Measurements from ENCODE around the gene DPH7.
"Not testable (repeated sequence)": the region's sequence is repeated elsewhere in the genome, so short reads cannot be mapped to it uniquely, and the experiment has no call there.

DPH7 gene

DNA sequence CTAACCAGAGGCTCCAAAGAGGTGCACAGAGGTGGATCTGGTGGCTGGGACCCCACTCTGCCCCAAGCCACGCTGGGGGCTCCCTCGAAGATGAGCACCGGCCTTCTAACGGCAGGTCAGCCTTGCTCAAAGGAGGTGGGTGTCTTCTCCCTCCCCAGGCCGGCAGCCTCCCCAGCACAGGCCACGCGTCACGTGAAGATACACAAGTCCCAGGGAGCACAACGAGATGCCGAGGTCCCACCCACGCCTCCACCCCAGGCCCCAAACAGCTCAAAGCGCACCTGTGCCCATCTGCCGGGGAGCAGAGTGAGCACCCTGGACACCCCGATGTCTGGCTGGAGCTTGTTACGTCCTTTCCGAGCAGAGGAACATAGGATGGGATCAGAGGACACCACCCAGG is 40.7 kb downstream of the DPH7 start:
- Histone ChIP-seq H3K27me3 (ENCODE audit: control insufficient read depth in 1 of 2, insufficient read depth in 2 of 2, low read length in 2 of 2) (no peaks in the 10 kb centered on the region), H3K9me3 (ENCODE audit: low read length) (no peaks in the 10 kb centered on the region), H3K36me3 (ENCODE audit: insufficient read depth, low read length) (no peaks in the 10 kb centered on the region), H3K27ac (ENCODE audit: low read depth, low read length) (no peak overlapping the region), H3K9ac (ENCODE audit: low read length) (no peak overlapping the region), H3K4me1 (ENCODE audit: insufficient read depth, low read length) (peaks cover 9% of the 10 kb centered on the region), H3K4me3 (ENCODE audit: low read depth in 1 of 2, low read length in 2 of 2) (no peak overlapping the region)

DNA sequence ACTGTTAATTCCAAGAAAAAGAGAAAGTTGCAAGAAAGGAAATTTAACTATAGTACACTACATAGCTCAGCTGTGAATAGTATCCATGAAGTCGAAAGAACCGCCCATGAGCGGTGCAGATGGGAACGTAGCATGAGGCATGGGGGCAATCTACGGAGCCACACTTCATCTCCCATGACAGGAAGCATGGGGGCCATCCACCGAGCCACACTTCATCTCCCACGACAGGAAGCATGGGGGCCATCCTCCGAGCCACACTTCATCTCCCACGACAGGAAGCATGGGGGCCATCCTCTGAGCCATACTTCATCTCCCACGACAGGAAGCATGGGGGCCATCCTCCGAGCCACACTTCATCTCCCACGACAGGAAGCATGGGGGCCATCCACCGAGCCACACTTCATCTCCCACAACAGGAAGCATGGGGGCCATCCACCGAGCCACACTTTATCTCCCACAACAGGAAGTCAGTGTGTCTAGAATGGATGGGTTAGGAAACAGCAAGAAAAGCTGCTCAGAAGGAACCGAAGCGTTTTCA is 42.1 kb downstream of the DPH7 start:
- not testable (repeated sequence) for H3K27ac ChIP-seq (ENCODE audit: low read depth, low read length); H3K9ac ChIP-seq (ENCODE audit: low read length); H3K4me3 ChIP-seq (ENCODE audit: low read depth in 1 of 2, low read length in 2 of 2); H3K4me1 ChIP-seq (ENCODE audit: insufficient read depth, low read length); H3K36me3 ChIP-seq (ENCODE audit: insufficient read depth, low read length); H3K9me3 ChIP-seq (ENCODE audit: low read length); H3K27me3 ChIP-seq (ENCODE audit: control insufficient read depth in 1 of 2, insufficient read depth in 2 of 2, low read length in 2 of 2)

DNA sequence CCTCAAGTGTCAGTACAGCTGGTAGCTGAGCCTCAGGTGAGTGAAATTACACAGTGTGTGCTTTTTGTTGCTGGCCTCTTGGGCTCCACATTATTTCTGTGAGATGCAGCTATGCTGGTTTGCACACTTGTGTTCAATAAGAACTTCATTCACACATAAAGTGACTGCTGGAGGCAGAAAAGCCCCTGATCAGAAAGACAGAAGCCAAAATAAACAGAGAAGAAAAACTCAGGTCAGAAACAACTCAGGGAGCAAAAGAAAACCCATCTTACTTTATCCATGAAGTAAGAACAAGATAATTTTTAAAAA is 43.7 kb downstream of the DPH7 start:
- Histone ChIP-seq H3K4me3 (ENCODE audit: low read depth in 1 of 2, low read length in 2 of 2) (no peak overlapping the region), H3K9ac (ENCODE audit: low read length) (no peak overlapping the region), H3K27ac (ENCODE audit: low read depth, low read length) (no peak overlapping the region), H3K36me3 (ENCODE audit: insufficient read depth, low read length) (no peaks in the 10 kb centered on the region), H3K27me3 (ENCODE audit: control insufficient read depth in 1 of 2, insufficient read depth in 2 of 2, low read length in 2 of 2) (no peaks in the 10 kb centered on the region), H3K9me3 (ENCODE audit: low read length) (no peaks in the 10 kb centered on the region), H3K4me1 (ENCODE audit: insufficient read depth, low read length) (peaks cover 9% of the 10 kb centered on the region)

DNA sequence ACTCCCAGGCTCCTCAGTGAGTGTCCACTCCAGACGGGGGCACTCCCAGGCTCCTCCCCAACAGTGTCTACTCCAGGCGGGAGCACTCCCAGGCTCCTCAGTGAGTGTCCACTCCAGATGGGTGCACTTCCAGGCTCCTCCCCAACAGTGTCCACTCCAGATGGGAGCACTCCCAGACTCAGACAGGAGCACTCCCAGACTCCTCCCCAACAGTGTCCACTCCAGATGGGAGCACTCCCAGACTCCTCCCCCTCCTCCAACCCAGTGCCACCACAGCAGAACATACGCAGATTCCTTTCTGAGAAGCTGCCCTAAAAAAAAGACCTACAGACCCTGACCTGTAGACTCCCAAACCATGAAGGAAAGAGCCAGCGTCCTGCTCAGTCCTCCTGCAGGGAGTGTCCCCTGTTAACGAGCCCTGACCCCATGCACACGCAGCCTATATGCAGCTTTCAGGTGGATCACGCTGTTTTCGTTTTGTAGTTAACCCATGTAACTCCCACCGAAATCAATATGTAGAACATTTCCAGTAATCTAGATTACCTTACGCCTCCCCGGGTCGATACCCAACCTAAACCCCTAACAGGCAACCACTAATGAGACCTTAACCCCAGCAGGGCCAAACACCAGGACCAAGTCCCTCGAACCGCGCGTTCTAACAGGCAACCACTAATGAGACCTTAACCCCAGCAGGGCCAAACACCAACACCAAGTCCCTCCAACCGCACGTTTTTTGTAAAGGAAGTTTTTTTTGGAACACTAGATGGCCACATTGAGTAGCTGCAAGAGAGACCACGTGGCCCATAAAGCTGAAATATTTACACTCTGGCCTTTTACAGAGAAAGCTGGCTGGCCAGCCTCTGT is 44.2 kb downstream of the DPH7 start:
- no peaks in the 10 kb centered on the region for H3K36me3 ChIP-seq (ENCODE audit: insufficient read depth, low read length)
- H3K9ac ChIP-seq (ENCODE audit: low read length): no peak overlapping the region
- no peaks in the 10 kb centered on the region for H3K27me3 ChIP-seq (ENCODE audit: control insufficient read depth in 1 of 2, insufficient read depth in 2 of 2, low read length in 2 of 2)
- H3K4me1 ChIP-seq (ENCODE audit: insufficient read depth, low read length): peaks cover 9% of the 10 kb centered on the region
- no peak overlapping the region for H3K27ac ChIP-seq (ENCODE audit: low read depth, low read length)
- H3K9me3 ChIP-seq (ENCODE audit: low read length): no peaks in the 10 kb centered on the region
- H3K4me3 ChIP-seq (ENCODE audit: low read depth in 1 of 2, low read length in 2 of 2): no peak overlapping the region

DNA sequence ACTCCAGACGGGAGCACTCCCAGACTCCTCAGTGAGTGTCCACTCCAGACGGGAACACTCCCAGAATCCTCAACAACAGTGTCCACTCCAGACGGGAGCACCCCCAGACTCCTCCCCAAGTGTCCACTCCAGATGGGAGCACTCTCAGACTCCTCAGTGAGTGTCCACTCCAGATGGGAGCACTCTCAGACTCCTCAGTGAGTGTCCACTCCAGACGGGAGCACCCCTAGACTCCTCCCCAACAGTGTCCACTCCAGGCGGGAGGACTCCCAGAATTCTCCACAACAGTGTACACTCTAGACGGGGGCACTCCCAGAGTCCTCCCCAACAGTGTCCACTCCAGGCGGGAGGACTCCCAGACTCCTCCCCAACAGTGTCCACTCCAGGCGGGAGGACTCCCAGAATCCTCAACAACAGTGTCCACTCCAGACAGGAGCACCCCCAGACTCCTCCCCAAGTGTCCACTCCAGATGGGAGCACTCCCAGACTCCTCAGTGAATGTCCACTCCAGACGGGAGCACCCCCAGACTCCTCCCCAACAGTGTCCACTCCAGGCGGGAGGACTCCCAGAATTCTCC is 45.7 kb downstream of the DPH7 start:
- H3K9ac ChIP-seq (ENCODE audit: low read length); H3K9me3 ChIP-seq (ENCODE audit: low read length); H3K27ac ChIP-seq (ENCODE audit: low read depth, low read length); H3K4me1 ChIP-seq (ENCODE audit: insufficient read depth, low read length); H3K27me3 ChIP-seq (ENCODE audit: control insufficient read depth in 1 of 2, insufficient read depth in 2 of 2, low read length in 2 of 2); H3K4me3 ChIP-seq (ENCODE audit: low read depth in 1 of 2, low read length in 2 of 2); H3K36me3 ChIP-seq (ENCODE audit: insufficient read depth, low read length): not testable (repeated sequence)

DNA sequence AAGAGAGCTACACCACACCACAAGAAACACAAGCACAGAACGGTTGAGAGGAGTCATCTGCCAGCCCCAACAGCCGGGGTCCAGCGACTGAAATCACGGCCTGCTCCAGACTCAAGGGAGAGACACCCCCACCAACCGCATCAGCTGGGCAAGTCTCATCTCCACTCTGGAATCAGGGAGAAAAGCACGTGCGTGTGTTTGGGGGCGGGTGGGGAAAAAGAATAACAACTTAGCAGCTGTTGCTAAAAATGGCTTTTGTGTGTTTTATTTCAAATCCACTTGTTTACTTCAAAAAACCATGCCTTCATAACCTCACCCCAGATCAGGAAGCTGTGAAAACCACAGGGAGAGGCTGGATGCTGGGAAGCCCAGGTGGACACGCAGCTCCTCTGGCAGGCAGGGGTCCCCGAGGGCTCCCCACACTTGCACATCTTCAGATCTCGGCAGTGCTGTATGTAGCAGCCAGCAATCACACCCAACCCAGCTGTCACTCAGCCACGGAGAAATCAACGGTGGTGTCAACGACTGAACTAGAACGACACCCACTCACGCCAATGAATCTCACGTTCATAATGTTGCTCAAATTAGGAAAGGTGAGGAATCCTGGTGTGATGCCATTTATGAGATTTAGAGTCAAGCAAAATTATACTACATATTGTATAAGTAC is 47.5 kb downstream of the DPH7 start:
- Histone ChIP-seq H3K27ac (ENCODE audit: low read depth, low read length) (no peak overlapping the region), H3K27me3 (ENCODE audit: control insufficient read depth in 1 of 2, insufficient read depth in 2 of 2, low read length in 2 of 2) (no peaks in the 10 kb centered on the region), H3K9ac (ENCODE audit: low read length) (no peak overlapping the region), H3K9me3 (ENCODE audit: low read length) (no peaks in the 10 kb centered on the region), H3K4me1 (ENCODE audit: insufficient read depth, low read length) (peaks cover 9% of the 10 kb centered on the region), H3K36me3 (ENCODE audit: insufficient read depth, low read length) (no peaks in the 10 kb centered on the region), H3K4me3 (ENCODE audit: low read depth in 1 of 2, low read length in 2 of 2) (no peak overlapping the region)

DNA sequence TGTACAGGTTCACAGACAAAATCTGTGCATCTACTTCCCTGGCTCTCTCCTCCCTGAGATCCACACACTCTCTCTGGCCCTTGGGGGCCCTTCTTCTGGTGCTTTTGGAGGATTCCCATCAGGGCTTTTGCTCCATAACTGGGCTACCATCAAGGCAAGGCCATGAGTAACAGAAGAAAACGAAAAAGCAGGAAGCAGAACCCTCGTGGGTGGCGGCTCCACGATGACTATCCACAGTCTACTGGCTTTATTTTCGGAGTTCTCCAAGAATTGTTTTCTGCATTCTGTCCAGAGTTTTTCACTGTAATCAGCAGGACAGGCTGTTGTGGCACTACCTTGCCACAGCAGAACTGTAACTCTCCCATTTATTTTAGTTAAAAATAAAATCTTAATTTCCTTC is 48.4 kb downstream of the DPH7 start:
- Histone ChIP-seq H3K9ac (ENCODE audit: low read length) (no peak overlapping the region), H3K4me3 (ENCODE audit: low read depth in 1 of 2, low read length in 2 of 2) (no peak overlapping the region), H3K36me3 (ENCODE audit: insufficient read depth, low read length) (no peaks in the 10 kb centered on the region), H3K27ac (ENCODE audit: low read depth, low read length) (no peak overlapping the region), H3K27me3 (ENCODE audit: control insufficient read depth in 1 of 2, insufficient read depth in 2 of 2, low read length in 2 of 2) (no peaks in the 10 kb centered on the region), H3K4me1 (ENCODE audit: insufficient read depth, low read length) (peaks cover 9% of the 10 kb centered on the region), H3K9me3 (ENCODE audit: low read length) (no peaks in the 10 kb centered on the region)

DNA sequence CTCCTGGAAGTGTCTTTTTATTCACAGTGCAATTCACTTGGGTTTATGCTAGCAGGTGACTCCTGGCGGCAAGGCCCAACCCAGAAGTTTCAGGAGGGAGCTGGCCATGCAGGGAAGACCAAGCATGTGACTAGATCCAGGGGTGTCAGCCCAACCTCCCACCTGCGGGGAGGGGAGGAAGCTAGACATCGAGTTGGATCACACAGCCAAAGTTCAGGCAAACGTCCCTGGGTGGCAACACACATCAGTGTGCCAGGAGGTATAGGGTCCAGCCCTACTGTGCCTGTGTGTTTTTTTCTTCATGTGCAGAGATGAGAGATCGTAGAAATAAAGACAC is 53.8 kb downstream of the DPH7 start:
- H3K4me3 ChIP-seq (ENCODE audit: low read depth in 1 of 2, low read length in 2 of 2): no peak overlapping the region
- no peaks in the 10 kb centered on the region for H3K27me3 ChIP-seq (ENCODE audit: control insufficient read depth in 1 of 2, insufficient read depth in 2 of 2, low read length in 2 of 2)

DNA sequence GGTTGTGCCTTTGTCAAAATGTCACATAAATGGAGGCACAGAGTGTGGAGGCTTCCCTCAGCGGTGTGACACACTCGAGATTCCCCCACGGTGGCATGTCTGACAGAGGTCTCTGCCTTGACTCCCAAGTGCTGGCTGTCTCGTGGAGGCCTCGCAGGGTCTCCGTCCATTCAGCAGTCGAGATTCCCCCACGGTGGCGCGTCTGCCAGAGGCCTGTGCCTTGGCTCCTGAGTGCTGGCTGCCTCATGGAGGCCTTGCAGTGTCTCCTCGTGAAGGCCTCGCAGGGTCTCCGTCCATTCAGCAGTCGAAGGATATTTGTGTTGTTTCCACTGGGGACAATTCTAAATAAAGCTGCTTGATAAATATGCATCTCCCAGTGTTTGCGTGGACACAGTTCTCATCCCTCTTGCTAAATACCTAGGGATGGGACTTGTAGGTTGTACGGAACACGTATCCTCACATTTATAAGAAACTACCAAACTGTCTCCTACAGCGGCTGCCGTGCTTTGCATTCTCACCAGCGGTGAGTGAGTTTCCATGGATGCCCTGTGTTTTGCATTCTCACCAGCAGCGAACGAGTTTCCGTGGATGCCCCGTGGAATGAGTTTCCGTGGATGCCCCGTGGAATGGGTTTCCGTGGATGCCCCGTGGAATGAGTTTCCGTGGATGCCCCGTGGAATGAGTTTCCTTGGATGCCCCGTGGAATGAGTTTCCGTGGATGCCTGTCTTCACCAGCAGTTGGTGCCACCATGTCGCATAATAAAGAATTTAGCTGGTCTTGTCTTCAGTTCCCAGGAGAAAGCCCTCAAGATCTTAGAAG is 54.4 kb downstream of the DPH7 start:
- Histone ChIP-seq H3K9me3 (ENCODE audit: low read length) (no peaks in the 10 kb centered on the region), H3K36me3 (ENCODE audit: insufficient read depth, low read length) (no peaks in the 10 kb centered on the region), H3K27me3 (ENCODE audit: control insufficient read depth in 1 of 2, insufficient read depth in 2 of 2, low read length in 2 of 2) (no peaks in the 10 kb centered on the region), H3K9ac (ENCODE audit: low read length) (no peak overlapping the region), H3K27ac (ENCODE audit: low read depth, low read length) (no peak overlapping the region), H3K4me3 (ENCODE audit: low read depth in 1 of 2, low read length in 2 of 2) (no peak overlapping the region), H3K4me1 (ENCODE audit: insufficient read depth, low read length) (no peaks in the 10 kb centered on the region)

More for the DNA sequence above, 53.8 kb downstream of the DPH7 start:
- Histone ChIP-seq H3K9ac (ENCODE audit: low read length) (no peak overlapping the region), H3K36me3 (ENCODE audit: insufficient read depth, low read length) (no peaks in the 10 kb centered on the region), H3K9me3 (ENCODE audit: low read length) (no peaks in the 10 kb centered on the region), H3K4me1 (ENCODE audit: insufficient read depth, low read length) (no peaks in the 10 kb centered on the region), H3K27ac (ENCODE audit: low read depth, low read length) (no peak overlapping the region)

DNA sequence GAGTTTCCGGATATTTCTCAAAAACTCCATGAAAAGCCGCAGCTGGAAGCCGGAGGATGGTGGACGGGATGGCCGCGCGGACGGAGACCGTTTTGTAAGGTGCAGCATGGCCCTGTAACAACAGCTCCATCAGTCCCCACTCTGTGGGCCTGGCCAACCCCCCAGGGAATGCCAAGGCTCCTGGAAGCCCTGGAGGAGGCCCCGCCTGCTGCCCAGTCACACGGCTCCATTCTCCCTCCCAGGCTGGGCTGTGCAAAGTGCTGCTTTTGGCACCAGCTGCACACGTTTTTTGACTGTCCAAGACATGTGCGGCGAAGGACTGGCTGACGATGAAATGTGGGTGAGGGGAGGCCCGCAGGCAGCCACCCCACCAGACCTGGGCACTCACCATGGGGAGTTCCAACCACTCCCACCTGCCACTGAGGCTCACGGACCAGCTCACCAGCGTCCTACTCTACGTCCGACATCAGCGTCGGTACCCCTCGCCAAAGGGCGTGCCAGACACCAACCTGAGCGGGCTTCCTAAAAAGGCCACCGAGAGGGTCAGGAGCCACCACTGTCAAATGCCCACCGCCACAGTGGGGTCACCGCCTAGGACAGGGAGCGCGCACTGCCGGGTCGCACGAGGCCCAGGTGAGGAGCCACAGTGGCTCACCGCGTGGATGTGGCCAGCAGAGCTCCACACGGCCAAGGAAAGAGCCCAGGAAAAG is 55.8 kb downstream of the DPH7 start:
- no peaks in the 10 kb centered on the region for H3K36me3 ChIP-seq (ENCODE audit: insufficient read depth, low read length)
- no peak overlapping the region for H3K9ac ChIP-seq (ENCODE audit: low read length)
- no peaks in the 10 kb centered on the region for H3K27me3 ChIP-seq (ENCODE audit: control insufficient read depth in 1 of 2, insufficient read depth in 2 of 2, low read length in 2 of 2)
- H3K9me3 ChIP-seq (ENCODE audit: low read length): no peaks in the 10 kb centered on the region
- H3K4me1 ChIP-seq (ENCODE audit: insufficient read depth, low read length): no peaks in the 10 kb centered on the region
- no peak overlapping the region for H3K4me3 ChIP-seq (ENCODE audit: low read depth in 1 of 2, low read length in 2 of 2)
- no peak overlapping the region for H3K27ac ChIP-seq (ENCODE audit: low read depth, low read length)
